ENCODE results near the gene DAG1. TPM values are rescaled to one million over a fixed set of nuclear protein-coding genes. Genes with fewer than 3 reads are reported as not detected.
A peak's percentile ranks its signal among the peaks of the same experiment; 100 is the strongest.

The DAG1 gene
- total RNA-seq, 1 experiment from 2014 or later = 93.0 TPM

- Mint-ChIP-seq H3K9me3 (no peaks in the 10 kb centered on the region), H3K4me3 (no peak overlapping the region), H3K27ac (peak overlapping the region in 1 of 3 experiments; percentile 53; a peak in 1 of 7 replicates), H3K27me3 (ENCODE audit: low read depth) (no peaks in the 10 kb centered on the region), H3K4me1 (peaks cover 30 to 33% of the 10 kb centered on the region in 2 experiments), H3K36me3 (ENCODE audit: insufficient read depth in 1 of 3, low read depth in 3 of 3) (no peaks in the 10 kb centered on the region)
- Histone ChIP-seq H3K27me3 (ENCODE audit: insufficient read depth, low read length) (no peaks in the 10 kb centered on the region), H4K20me1 (ENCODE audit: control insufficient read depth, insufficient read depth, insufficient read length) (no peaks in the 10 kb centered on the region), H2BK5ac (ENCODE audit: insufficient read length, low read length) (no peak overlapping the region), H3K56ac (ENCODE audit: insufficient read length, low read depth, low read length) (no peak overlapping the region), H2BK120ac (ENCODE audit: low read depth, low read length, poor library complexity, severe bottlenecking) (no peak overlapping the region), H2BK20ac (ENCODE audit: low read depth, low read length, poor library complexity, severe bottlenecking) (no peak overlapping the region), H3T11ph (ENCODE audit: low read length) (peak overlapping the region; percentile 25), H3K4me2 (ENCODE audit: insufficient read depth, insufficient read length, low read length) (no peak overlapping the region), H2BK15ac (ENCODE audit: low read depth, low read length) (no peak overlapping the region), H4K5ac (ENCODE audit: insufficient read length, low read depth, low read length) (no peak overlapping the region), H3K79me1 (ENCODE audit: insufficient read depth, low read depth, low read length, poor library complexity, severe bottlenecking) (no peaks in the 10 kb centered on the region), H3K79me2 (ENCODE audit: insufficient read depth, low read length) (no peaks in the 10 kb centered on the region), H3K23me2 (ENCODE audit: insufficient read length, low read depth, low read length, poor library complexity, severe bottlenecking) (no peaks in the 10 kb centered on the region), H2BK12ac (ENCODE audit: insufficient read length, low read depth, low read length) (peak overlapping the region; percentile 19), H3K14ac (ENCODE audit: insufficient read depth, low read length) (no peak overlapping the region), H4K91ac (ENCODE audit: insufficient read length, low read depth, low read length) (no peak overlapping the region), H3K4ac (ENCODE audit: low read depth, low read length) (no peak overlapping the region), H3K27ac (ENCODE audit: insufficient read length, low read depth, low read length) (no peak overlapping the region), H4K8ac (replicated peaks; ENCODE audit: insufficient read length, low read depth, low read length) (no peak overlapping the region), H3K18ac (ENCODE audit: insufficient read length, low read depth, low read length) (no peak overlapping the region), H3K23ac (ENCODE audit: insufficient read length, low read depth, low read length) (no peak overlapping the region), H3K4me1 (ENCODE audit: insufficient read depth, low read length) (peaks cover 5% of the 10 kb centered on the region; the same call in 1 of the 2 replicates), H3K9ac (ENCODE audit: extremely low read depth, insufficient read length, low read length) (no peak overlapping the region), H2AFZ (ENCODE audit: low read length) (no peak overlapping the region), H3K9me3 (ENCODE audit: control insufficient read depth, low read depth, low read length) (no peaks in the 10 kb centered on the region), H2AK5ac (ENCODE audit: insufficient read length, low read length) (no peak overlapping the region)
- TF ChIP-seq, protein P1, sequence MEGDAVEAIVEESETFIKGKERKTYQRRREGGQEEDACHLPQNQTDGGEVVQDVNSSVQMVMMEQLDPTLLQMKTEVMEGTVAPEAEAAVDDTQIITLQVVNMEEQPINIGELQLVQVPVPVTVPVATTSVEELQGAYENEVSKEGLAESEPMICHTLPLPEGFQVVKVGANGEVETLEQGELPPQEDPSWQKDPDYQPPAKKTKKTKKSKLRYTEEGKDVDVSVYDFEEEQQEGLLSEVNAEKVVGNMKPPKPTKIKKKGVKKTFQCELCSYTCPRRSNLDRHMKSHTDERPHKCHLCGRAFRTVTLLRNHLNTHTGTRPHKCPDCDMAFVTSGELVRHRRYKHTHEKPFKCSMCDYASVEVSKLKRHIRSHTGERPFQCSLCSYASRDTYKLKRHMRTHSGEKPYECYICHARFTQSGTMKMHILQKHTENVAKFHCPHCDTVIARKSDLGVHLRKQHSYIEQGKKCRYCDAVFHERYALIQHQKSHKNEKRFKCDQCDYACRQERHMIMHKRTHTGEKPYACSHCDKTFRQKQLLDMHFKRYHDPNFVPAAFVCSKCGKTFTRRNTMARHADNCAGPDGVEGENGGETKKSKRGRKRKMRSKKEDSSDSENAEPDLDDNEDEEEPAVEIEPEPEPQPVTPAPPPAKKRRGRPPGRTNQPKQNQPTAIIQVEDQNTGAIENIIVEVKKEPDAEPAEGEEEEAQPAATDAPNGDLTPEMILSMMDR (conservative IDR thresholded peaks at IDR 0.05) = no peak
- no CpG with 5 or more reads among the region's 3 CpGs for WGBS (ENCODE audit: extremely low coverage, insufficient read length, low lambda C conversion rate)
- DNase-seq = no peak
These were observed 15.0 kb upstream of the DAG1 start for GRCh38 chr3:49454898-49455681.

Data from H9 (cell line).